Measurements from ENCODE around the gene FGF18.
A peak's percentile ranks its signal among the peaks of the same experiment; 100 is the strongest.

FGF18 gene

GRCh38 chr5:171387970-171388815, 31.3 kb upstream of the FGF18 start:
- H3K4me1 ChIP-seq (ENCODE audit: control insufficient read depth, low read length), result peaks cover 44% of the 10 kb centered on the region
- H3K27me3 ChIP-seq (ENCODE audit: control insufficient read depth, low read length), result no peaks in the 10 kb centered on the region
- peaks cover 68% of the 10 kb centered on the region for H3K79me2 ChIP-seq (ENCODE audit: control insufficient read depth, low read length)
- TF ChIP-seq EZH2phosphoT487 (IDR thresholded peaks at IDR 0.05; ENCODE audit: borderline replicate concordance, low read length) (no peak), CTCF (IDR thresholded peaks at IDR 0.05; ENCODE audit: low read depth, low read length, poor library complexity, severe bottlenecking) (no peak)
- H3K4me3 ChIP-seq (ENCODE audit: low read length), result peak overlapping the region; percentile 80
- peak overlapping the region; percentile 81 for H3K4me2 ChIP-seq (ENCODE audit: low read length)
- H3K9me2 ChIP-seq (replicated peaks; ENCODE audit: control insufficient read depth, low read length), result no peaks in the 10 kb centered on the region
- H3F3A ChIP-seq (ENCODE audit: control insufficient read depth, insufficient read depth), result peaks cover 40% of the 10 kb centered on the region
- no peaks in the 10 kb centered on the region for H3K9me3 ChIP-seq (ENCODE audit: control insufficient read depth, insufficient read depth, low read length)
- peaks cover 55% of the 10 kb centered on the region for H3K36me3 ChIP-seq (ENCODE audit: control insufficient read depth, low read length)
- peak overlapping the region; percentile 79 for H3K27ac ChIP-seq (ENCODE audit: low read depth, low read length)
- H4K20me1 ChIP-seq (ENCODE audit: control insufficient read depth, insufficient read depth, low read depth, low read length), result peaks cover 51% of the 10 kb centered on the region

- peaks cover 47% of the 10 kb centered on the region for H3K4me1 ChIP-seq (ENCODE audit: control insufficient read depth, low read length)
- peaks cover 57% of the 10 kb centered on the region for H4K20me1 ChIP-seq (ENCODE audit: control insufficient read depth, insufficient read depth, low read depth, low read length)
- peaks cover 74% of the 10 kb centered on the region for H3K79me2 ChIP-seq (ENCODE audit: control insufficient read depth, low read length)
- peak overlapping the region; percentile 80 for H3K4me3 ChIP-seq (ENCODE audit: low read length)
- H3K9me2 ChIP-seq (replicated peaks; ENCODE audit: control insufficient read depth, low read length), result no peaks in the 10 kb centered on the region
- H3K27me3 ChIP-seq (ENCODE audit: control insufficient read depth, low read length), result no peaks in the 10 kb centered on the region
- H3K4me2 ChIP-seq (ENCODE audit: low read length), result peak overlapping the region; percentile 81
- TF ChIP-seq EZH2phosphoT487 (IDR thresholded peaks at IDR 0.05; ENCODE audit: borderline replicate concordance, low read length) (no peak), CTCF (IDR thresholded peaks at IDR 0.05; ENCODE audit: low read depth, low read length, poor library complexity, severe bottlenecking) (peak; percentile 16)
- peak overlapping the region; percentile 79 for H3K27ac ChIP-seq (ENCODE audit: low read depth, low read length)
- peaks cover 61% of the 10 kb centered on the region for H3K36me3 ChIP-seq (ENCODE audit: control insufficient read depth, low read length)
- no peaks in the 10 kb centered on the region for H3K9me3 ChIP-seq (ENCODE audit: control insufficient read depth, insufficient read depth, low read length)
- H3F3A ChIP-seq (ENCODE audit: control insufficient read depth, insufficient read depth), result peaks cover 46% of the 10 kb centered on the region
These were observed 30.7 kb upstream of the FGF18 start for GRCh38 chr5:171388816-171389168.

GRCh38 chr5:171390883-171391677, 28.4 kb upstream of the FGF18 start:
- Histone ChIP-seq H3K9me3 (ENCODE audit: control insufficient read depth, insufficient read depth, low read length) (no peaks in the 10 kb centered on the region), H3K9me2 (replicated peaks; ENCODE audit: control insufficient read depth, low read length) (no peaks in the 10 kb centered on the region), H4K20me1 (ENCODE audit: control insufficient read depth, insufficient read depth, low read depth, low read length) (peaks cover 80% of the 10 kb centered on the region), H3K4me2 (ENCODE audit: low read length) (peak overlapping the region; percentile 81), H3K27ac (ENCODE audit: low read depth, low read length) (no peak overlapping the region), H3K36me3 (ENCODE audit: control insufficient read depth, low read length) (peaks cover 84% of the 10 kb centered on the region), H3K4me3 (ENCODE audit: low read length) (peak overlapping the region; percentile 80), H3K79me2 (ENCODE audit: control insufficient read depth, low read length) (peaks cover 96% of the 10 kb centered on the region), H3F3A (ENCODE audit: control insufficient read depth, insufficient read depth) (peaks cover 64% of the 10 kb centered on the region), H3K27me3 (ENCODE audit: control insufficient read depth, low read length) (no peaks in the 10 kb centered on the region), H3K4me1 (ENCODE audit: control insufficient read depth, low read length) (peaks cover 51% of the 10 kb centered on the region)
- no peak for TF ChIP-seq EZH2phosphoT487 (IDR thresholded peaks at IDR 0.05; ENCODE audit: borderline replicate concordance, low read length)
- no peak for TF ChIP-seq CTCF (IDR thresholded peaks at IDR 0.05; ENCODE audit: low read depth, low read length, poor library complexity, severe bottlenecking)
